Gastrocnemius medialis (tissue), 4 donors: Measurements from ENCODE around the gene SLC3A2.

Source experiments
- CTCF ChIP-seq, 5 experiments: fragments of 450-650 bp in 3 of 5; fragments of 200-600 bp in 2 of 5; sonication (generic) in 2 of 5; IDR thresholded peaks in 4 of 5; conservative IDR thresholded peaks in 1 of 5; 1 replicate in 4 of 5; 2 replicates in 1 of 5; pipeline ENCODE4 v1.5.1; 2016 to 2019; ENCODE audit warnings: antibody characterized with exemption in 5 of 5, mild to moderate bottlenecking in 3 of 5, moderate library complexity in 3 of 5
- POLR2A ChIP-seq, 2 donors: fragments of 450-650 bp; IDR thresholded peaks; one replicate each; pipeline ENCODE4 v1.6.1; 2017; ENCODE audit warnings: antibody characterized with exemption in 2 of 2, mild to moderate bottlenecking in 2 of 2, moderate library complexity in 2 of 2

GRCh38 chr11:62858201-62858600, 22.5 kb upstream of the SLC3A2 start:
- TF ChIP-seq CTCF (IDR thresholded peaks at IDR 0.05 in 4 of 5, conservative IDR thresholded peaks at IDR 0.05 in 1 of 5) (no peak), POLR2A (IDR thresholded peaks at IDR 0.05) (no peak)
